ENCODE measurements around the gene CRYGC. TPM values are rescaled to one million over a fixed set of nuclear protein-coding genes. Genes with fewer than 3 reads are reported as not detected.
"Not testable (repeated sequence)": the region's sequence is repeated elsewhere in the genome, so short reads cannot be mapped to it uniquely, and the experiment has no call there.

Gene CRYGC
- total and polyA plus RNA-seq, 2 experiments from 2014 or later = 1.3 TPM; not detected in 1

DNA sequence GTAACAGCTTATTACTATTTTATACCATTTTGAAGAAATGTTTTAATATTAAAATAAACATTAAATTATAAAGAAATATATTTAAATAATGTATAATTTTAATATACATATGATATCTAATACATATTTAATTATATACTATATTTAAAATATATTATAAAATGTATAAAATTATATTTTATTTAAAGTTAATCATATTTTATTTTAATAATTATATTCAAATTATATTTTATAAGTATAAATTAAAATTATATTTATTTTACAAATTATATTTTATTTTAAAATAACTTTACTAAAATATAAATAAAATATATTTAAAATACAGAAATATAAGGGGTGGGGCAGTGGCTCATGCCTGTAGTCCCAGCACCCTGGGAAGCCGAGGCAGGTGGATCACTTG, 7.4 kb downstream of the CRYGC start:
- TF ChIP-seq EZH2 (IDR thresholded peaks at IDR 0.05; ENCODE audit: borderline replicate concordance) (no peak), CTCF (IDR thresholded peaks at IDR 0.05; ENCODE audit: poor library complexity) (no peak), EZH2phosphoT487 (IDR thresholded peaks at IDR 0.05; ENCODE audit: low read depth, severe bottlenecking, unreplicated experiment) (no peak)
- Histone ChIP-seq H3K27ac (no peak overlapping the region), H4K20me1 (ENCODE audit: insufficient read depth, poor library complexity, severe bottlenecking) (no peaks in the 10 kb centered on the region), H3K79me2 (no peaks in the 10 kb centered on the region), H3K4me3 (no peak overlapping the region), H3K4me2 (no peak overlapping the region), H3K9me2 (replicated peaks; ENCODE audit: insufficient read depth) (no peaks in the 10 kb centered on the region), H3K27me3 (no peaks in the 10 kb centered on the region), H3K4me1 (ENCODE audit: insufficient read depth) (peaks cover 6% of the 10 kb centered on the region), H3K36me3 (replicated peaks; ENCODE audit: insufficient read depth, low read depth) (no peaks in the 10 kb centered on the region), H2AFZ (no peak overlapping the region), H3K9me3 (ENCODE audit: low read depth) (no peaks in the 10 kb centered on the region)
- DNase-seq (ENCODE audit: low spot score) = no peak
- 86% methylated on average over 1 of the region's 1 CpG for WGBS (ENCODE audit: low lambda C conversion rate, missing lambda C conversion rate)

- H3K27me3 ChIP-seq = no peaks in the 10 kb centered on the region
- no peaks in the 10 kb centered on the region for H3K9me2 ChIP-seq (replicated peaks; ENCODE audit: insufficient read depth)
- H3K9me3 ChIP-seq (ENCODE audit: low read depth) = no peaks in the 10 kb centered on the region
- 99% methylated on average over 3 of the region's 3 CpGs for WGBS (ENCODE audit: low lambda C conversion rate, missing lambda C conversion rate)
- H3K27ac ChIP-seq = no peak overlapping the region
- H4K20me1 ChIP-seq (ENCODE audit: insufficient read depth, poor library complexity, severe bottlenecking) = no peaks in the 10 kb centered on the region
- no peaks in the 10 kb centered on the region for H3K36me3 ChIP-seq (replicated peaks; ENCODE audit: insufficient read depth, low read depth)
- H3K4me3 ChIP-seq = no peak overlapping the region
- TF ChIP-seq EZH2phosphoT487 (IDR thresholded peaks at IDR 0.05; ENCODE audit: low read depth, severe bottlenecking, unreplicated experiment) (no peak), CTCF (IDR thresholded peaks at IDR 0.05; ENCODE audit: poor library complexity) (no peak), EZH2 (IDR thresholded peaks at IDR 0.05; ENCODE audit: borderline replicate concordance) (no peak)
- H3K79me2 ChIP-seq = no peaks in the 10 kb centered on the region
- H3K4me2 ChIP-seq = no peak overlapping the region
- no peaks in the 10 kb centered on the region for H3K4me1 ChIP-seq (ENCODE audit: insufficient read depth)
- no peak overlapping the region for H2AFZ ChIP-seq
- DNase-seq (ENCODE audit: low spot score) = no peak
Observed at GRCh38 chr2:208118918-208119317, 10.7 kb downstream of the CRYGC start.

GRCh38 chr2:208117390-208117789, 12.2 kb downstream of the CRYGC start:
- WGBS (ENCODE audit: low lambda C conversion rate, missing lambda C conversion rate) = 86% methylated on average over 11 of the region's 11 CpGs
- peaks cover 12% of the 10 kb centered on the region for H3K4me1 ChIP-seq (ENCODE audit: insufficient read depth)

GRCh38 chr2:208112969-208113368, 16.7 kb downstream of the CRYGC start:
- WGBS (ENCODE audit: low lambda C conversion rate, missing lambda C conversion rate) = 15% methylated on average over 7 of the region's 7 CpGs
- no peak for DNase-seq (ENCODE audit: low spot score)
- no peaks in the 10 kb centered on the region for H3K36me3 ChIP-seq (replicated peaks; ENCODE audit: insufficient read depth, low read depth)
- H2AFZ ChIP-seq = peak overlapping the region; percentile 64
- no peaks in the 10 kb centered on the region for H4K20me1 ChIP-seq (ENCODE audit: insufficient read depth, poor library complexity, severe bottlenecking)
- H3K4me1 ChIP-seq (ENCODE audit: insufficient read depth) = peaks cover 12% of the 10 kb centered on the region
- no peaks in the 10 kb centered on the region for H3K79me2 ChIP-seq
- TF ChIP-seq EZH2 (IDR thresholded peaks at IDR 0.05; ENCODE audit: borderline replicate concordance) (no peak), EZH2phosphoT487 (IDR thresholded peaks at IDR 0.05; ENCODE audit: low read depth, severe bottlenecking, unreplicated experiment) (no peak)
- H3K9me2 ChIP-seq (replicated peaks; ENCODE audit: insufficient read depth) = no peaks in the 10 kb centered on the region
- no peaks in the 10 kb centered on the region for H3K9me3 ChIP-seq (ENCODE audit: low read depth)
- H3K27me3 ChIP-seq = no peaks in the 10 kb centered on the region
- no peak overlapping the region for H3K4me3 ChIP-seq
- peak overlapping the region; percentile 63 for H3K4me2 ChIP-seq
- peak overlapping the region; percentile 8 for H3K27ac ChIP-seq

More at GRCh38 chr2:208117390-208117789, 12.2 kb downstream of the CRYGC start:
- not testable (repeated sequence) for H3K9me2 ChIP-seq (replicated peaks; ENCODE audit: insufficient read depth); H3K27me3 ChIP-seq; H2AFZ ChIP-seq; H3K36me3 ChIP-seq (replicated peaks; ENCODE audit: insufficient read depth, low read depth); DNase-seq (ENCODE audit: low spot score); H3K9me3 ChIP-seq (ENCODE audit: low read depth); H3K4me3 ChIP-seq; H3K79me2 ChIP-seq; H3K27ac ChIP-seq; H3K4me2 ChIP-seq; H4K20me1 ChIP-seq (ENCODE audit: insufficient read depth, poor library complexity, severe bottlenecking)

DNA sequence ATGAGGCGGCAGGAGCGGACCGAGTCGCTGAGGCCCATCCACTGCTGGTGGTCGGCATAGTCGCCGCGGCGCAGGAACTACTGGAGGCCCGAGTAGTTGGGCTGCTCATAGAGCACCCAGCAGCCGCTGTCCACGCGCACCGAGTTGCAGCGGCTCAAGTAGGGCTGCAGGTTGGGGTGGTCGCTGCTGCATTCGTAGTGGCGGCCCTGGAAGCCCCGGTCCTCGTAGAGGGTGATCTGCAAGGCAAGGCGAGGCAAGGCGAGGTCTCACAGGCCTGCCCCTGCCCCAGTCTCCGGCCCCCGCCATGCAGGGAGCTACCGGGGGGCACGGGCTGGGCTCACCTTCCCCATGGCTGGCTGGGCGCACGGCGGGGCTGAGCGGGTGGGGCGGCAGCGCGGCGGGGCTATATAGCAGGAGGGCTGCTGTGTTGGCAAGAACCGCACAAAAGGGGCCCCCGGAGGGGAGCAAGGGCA, 17.3 kb downstream of the CRYGC start:
- H3K4me1 ChIP-seq (ENCODE audit: insufficient read depth) = peaks cover 12% of the 10 kb centered on the region
- H3K27me3 ChIP-seq; H3K4me3 ChIP-seq; H3K36me3 ChIP-seq (replicated peaks; ENCODE audit: insufficient read depth, low read depth); DNase-seq (ENCODE audit: low spot score); H3K27ac ChIP-seq; H4K20me1 ChIP-seq (ENCODE audit: insufficient read depth, poor library complexity, severe bottlenecking); H3K79me2 ChIP-seq; H3K9me2 ChIP-seq (replicated peaks; ENCODE audit: insufficient read depth); H3K9me3 ChIP-seq (ENCODE audit: low read depth): not testable (repeated sequence)
- H2AFZ ChIP-seq = peak overlapping the region; percentile 64
- WGBS (ENCODE audit: low lambda C conversion rate, missing lambda C conversion rate) = 57% methylated on average over 33 of the region's 36 CpGs
- H3K4me2 ChIP-seq = peak overlapping the region; percentile 63
